ENCODE measurements around the gene KCTD1. TPM values are rescaled to one million over a fixed set of nuclear protein-coding genes. Genes with fewer than 3 reads are reported as not detected.

Gene KCTD1
- total RNA-seq, 3 donors from 2014 or later = 8.5 to 14.7 (median 12.8) TPM

DNA sequence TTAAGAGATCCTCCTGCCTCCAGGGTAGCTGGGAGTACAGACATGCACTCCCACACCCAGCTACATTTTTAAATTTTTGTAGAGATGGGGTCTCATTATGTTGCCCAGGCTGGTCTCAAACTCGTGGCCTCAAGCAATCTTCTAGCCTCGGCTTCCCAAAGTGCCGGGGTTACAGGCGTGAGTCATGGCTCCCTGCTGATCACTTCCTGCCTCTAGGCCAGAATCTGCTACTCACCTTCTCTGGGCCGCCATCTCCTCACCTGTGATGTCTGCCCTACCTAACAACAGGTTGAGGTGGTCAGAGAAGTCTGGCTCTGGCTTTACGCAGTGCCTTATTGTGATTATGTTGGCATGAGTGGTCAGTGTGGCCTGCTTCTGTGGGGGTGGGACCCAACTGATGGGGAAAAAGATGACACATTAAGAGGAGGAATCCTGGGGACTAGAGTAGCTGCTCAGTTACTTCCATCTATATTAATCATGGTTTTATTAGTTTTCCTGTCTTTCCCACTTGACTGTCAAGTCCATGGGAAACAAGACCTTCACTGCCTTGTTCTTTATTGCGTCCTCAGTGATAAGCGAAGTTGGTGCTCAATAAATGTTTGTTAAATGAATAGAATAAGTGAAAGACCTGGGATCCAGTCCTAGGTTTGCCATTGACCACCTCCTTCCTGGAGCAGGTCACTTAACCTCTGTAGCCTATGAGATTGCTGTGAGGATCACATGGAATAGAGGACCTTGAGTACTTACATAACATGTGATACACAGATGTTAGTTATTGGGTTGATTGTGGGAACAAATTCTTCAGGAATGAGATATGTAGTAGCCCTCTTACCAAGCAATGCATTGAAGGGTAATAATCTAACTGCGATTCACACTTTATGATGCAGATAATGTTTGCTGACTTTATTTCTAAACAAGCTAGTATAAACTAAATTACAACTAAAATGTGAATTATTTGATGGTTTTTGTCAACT lies 15.7 kb downstream of the KCTD1 start:
- Histone ChIP-seq H3K4me3 (no peak overlapping the region), H3K9me3 (no peaks in the 10 kb centered on the region), H3K4me1 (ENCODE audit: low read depth) (no peaks in the 10 kb centered on the region), H3K36me3 (ENCODE audit: low read depth) (no peaks in the 10 kb centered on the region)
- ATAC-seq = no peak
- TF ChIP-seq, protein P1, sequence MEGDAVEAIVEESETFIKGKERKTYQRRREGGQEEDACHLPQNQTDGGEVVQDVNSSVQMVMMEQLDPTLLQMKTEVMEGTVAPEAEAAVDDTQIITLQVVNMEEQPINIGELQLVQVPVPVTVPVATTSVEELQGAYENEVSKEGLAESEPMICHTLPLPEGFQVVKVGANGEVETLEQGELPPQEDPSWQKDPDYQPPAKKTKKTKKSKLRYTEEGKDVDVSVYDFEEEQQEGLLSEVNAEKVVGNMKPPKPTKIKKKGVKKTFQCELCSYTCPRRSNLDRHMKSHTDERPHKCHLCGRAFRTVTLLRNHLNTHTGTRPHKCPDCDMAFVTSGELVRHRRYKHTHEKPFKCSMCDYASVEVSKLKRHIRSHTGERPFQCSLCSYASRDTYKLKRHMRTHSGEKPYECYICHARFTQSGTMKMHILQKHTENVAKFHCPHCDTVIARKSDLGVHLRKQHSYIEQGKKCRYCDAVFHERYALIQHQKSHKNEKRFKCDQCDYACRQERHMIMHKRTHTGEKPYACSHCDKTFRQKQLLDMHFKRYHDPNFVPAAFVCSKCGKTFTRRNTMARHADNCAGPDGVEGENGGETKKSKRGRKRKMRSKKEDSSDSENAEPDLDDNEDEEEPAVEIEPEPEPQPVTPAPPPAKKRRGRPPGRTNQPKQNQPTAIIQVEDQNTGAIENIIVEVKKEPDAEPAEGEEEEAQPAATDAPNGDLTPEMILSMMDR (IDR thresholded peaks at IDR 0.05) = no peak
- no peak for DNase-seq
- intact Hi-C loops (cut with DNase I, micrococcal nuclease) = no loop called here

- ATAC-seq (no peak), DNase-seq (no peak)
- TF ChIP-seq, protein P1 (IDR thresholded peaks at IDR 0.05) = no peak
- no peaks in the 10 kb centered on the region for H3K36me3 ChIP-seq (ENCODE audit: low read depth)
- H3K4me3 ChIP-seq = no peak overlapping the region
- H3K9me3 ChIP-seq = no peaks in the 10 kb centered on the region
- no peaks in the 10 kb centered on the region for H3K4me1 ChIP-seq (ENCODE audit: low read depth)
- intact Hi-C loops (cut with DNase I, micrococcal nuclease) = no loop called here
Observed at GRCh38 chr18:26531605-26532298, 16.6 kb downstream of the KCTD1 start.

- ATAC-seq (no peak), DNase-seq (no peak)
- no peaks in the 10 kb centered on the region for H3K4me1 ChIP-seq (ENCODE audit: low read depth)
- intact Hi-C loops (cut with DNase I, micrococcal nuclease) = no loop called here
- H3K4me3 ChIP-seq = no peak overlapping the region
- H3K36me3 ChIP-seq (ENCODE audit: low read depth) = no peaks in the 10 kb centered on the region
- H3K9me3 ChIP-seq = no peaks in the 10 kb centered on the region
- TF ChIP-seq, protein P1 (IDR thresholded peaks at IDR 0.05) = no peak
Observed at GRCh38 chr18:26526966-26527234, 21.5 kb downstream of the KCTD1 start.

DNA sequence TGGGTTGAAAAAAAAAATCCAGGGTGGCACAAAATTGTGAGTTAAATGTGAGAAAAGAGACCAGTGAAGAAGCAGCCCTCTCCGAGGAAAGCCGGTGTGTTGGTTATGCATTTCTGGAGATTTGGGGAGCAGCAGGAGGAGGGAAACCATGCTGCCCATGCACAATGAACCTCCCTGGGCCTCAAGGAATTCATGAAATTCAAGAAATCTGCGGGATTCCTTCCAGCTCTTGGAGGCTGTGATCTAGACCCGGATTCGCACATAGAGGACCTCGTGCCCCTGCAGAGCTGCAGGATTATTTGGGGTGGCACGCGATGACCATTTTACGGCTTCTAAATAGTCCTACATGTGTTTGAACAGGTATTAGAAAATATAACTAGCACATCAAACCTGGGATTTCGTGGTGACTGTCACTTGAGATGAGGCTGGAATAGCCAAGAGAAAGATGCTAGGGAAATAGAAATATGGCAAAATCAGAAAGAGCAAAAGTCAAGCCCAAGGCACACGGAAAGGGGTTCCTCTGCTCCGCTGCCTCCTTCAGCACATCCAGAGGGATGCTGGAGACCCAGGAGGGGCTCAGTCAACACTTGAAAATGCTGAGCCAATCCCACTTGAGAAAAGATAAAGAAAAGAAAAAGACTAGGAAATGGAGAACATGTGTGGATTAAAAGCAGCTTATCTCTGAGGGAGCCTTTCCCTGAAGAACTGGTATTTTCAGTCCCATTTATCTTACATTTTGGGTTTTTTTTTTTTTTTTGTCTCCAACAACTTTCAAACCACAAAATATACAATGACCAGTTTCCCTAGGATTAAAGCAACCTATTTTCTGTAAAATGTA lies 22.0 kb downstream of the KCTD1 start:
- no peak for DNase-seq
- Histone ChIP-seq H3K4me1 (ENCODE audit: low read depth) (no peaks in the 10 kb centered on the region), H3K9me3 (no peaks in the 10 kb centered on the region), H3K4me3 (no peak overlapping the region), H3K36me3 (ENCODE audit: low read depth) (no peaks in the 10 kb centered on the region)
- intact Hi-C loops (cut with DNase I, micrococcal nuclease) = no loop called here
- TF ChIP-seq, protein P1 (IDR thresholded peaks at IDR 0.05) = no peak
- no peak for ATAC-seq

- no peaks in the 10 kb centered on the region for H3K9me3 ChIP-seq
- H3K4me1 ChIP-seq (ENCODE audit: low read depth) = no peaks in the 10 kb centered on the region
- DNase-seq (no peak), ATAC-seq (no peak)
- intact Hi-C loops (cut with DNase I, micrococcal nuclease) = no loop called here
- H3K4me3 ChIP-seq = no peak overlapping the region
- TF ChIP-seq, protein P1 (IDR thresholded peaks at IDR 0.05) = no peak
- no peaks in the 10 kb centered on the region for H3K36me3 ChIP-seq (ENCODE audit: low read depth)
Observed at GRCh38 chr18:26524504-26525351, 23.6 kb downstream of the KCTD1 start.

All from mucosa of descending colon (tissue), 3 donors.